Duodenal mucosa (tissue), 2 donors: Measurements from ENCODE around the gene MAP2.

Experiments used
- H3K27ac ChIP-seq: one replicate; pipeline ENCODE4 v1.7.0; 2013; ENCODE audit warnings: low read depth, low read length
- H3K27me3 ChIP-seq, 2 donors: one replicate each; pipeline ENCODE4 v1.7.0; 2013; ENCODE audit warnings: low read length in 2 of 2, control low read depth in 1 of 2; ENCODE audit not compliant: insufficient read depth in 2 of 2, control insufficient read depth in 1 of 2
- H3K36me3 ChIP-seq, 2 donors: one replicate each; pipeline ENCODE4 v1.7.0; 2013; ENCODE audit warnings: low read length in 2 of 2, control low read depth in 1 of 2; ENCODE audit not compliant: insufficient read depth in 2 of 2, control insufficient read depth in 1 of 2
- H3K4me1 ChIP-seq, 2 donors: one replicate each; pipeline ENCODE4 v1.7.0; 2013; ENCODE audit warnings: low read length in 2 of 2, control low read depth in 1 of 2; ENCODE audit not compliant: insufficient read depth in 2 of 2, control insufficient read depth in 1 of 2
- H3K4me3 ChIP-seq, 2 donors: one replicate each; pipeline ENCODE4 v1.7.0; 2013; ENCODE audit warnings: low read length in 2 of 2, low read depth in 1 of 2
- H3K9ac ChIP-seq, 2 donors: one replicate each; pipeline ENCODE4 v1.7.0; 2013; ENCODE audit warnings: low read length in 2 of 2, low read depth in 1 of 2
- H3K9me3 ChIP-seq, 2 donors: one replicate each; pipeline ENCODE4 v1.7.0; 2013; ENCODE audit warnings: low read length in 2 of 2, control low read depth in 1 of 2; ENCODE audit not compliant: control insufficient read depth in 1 of 2

MAP2 gene

DNA sequence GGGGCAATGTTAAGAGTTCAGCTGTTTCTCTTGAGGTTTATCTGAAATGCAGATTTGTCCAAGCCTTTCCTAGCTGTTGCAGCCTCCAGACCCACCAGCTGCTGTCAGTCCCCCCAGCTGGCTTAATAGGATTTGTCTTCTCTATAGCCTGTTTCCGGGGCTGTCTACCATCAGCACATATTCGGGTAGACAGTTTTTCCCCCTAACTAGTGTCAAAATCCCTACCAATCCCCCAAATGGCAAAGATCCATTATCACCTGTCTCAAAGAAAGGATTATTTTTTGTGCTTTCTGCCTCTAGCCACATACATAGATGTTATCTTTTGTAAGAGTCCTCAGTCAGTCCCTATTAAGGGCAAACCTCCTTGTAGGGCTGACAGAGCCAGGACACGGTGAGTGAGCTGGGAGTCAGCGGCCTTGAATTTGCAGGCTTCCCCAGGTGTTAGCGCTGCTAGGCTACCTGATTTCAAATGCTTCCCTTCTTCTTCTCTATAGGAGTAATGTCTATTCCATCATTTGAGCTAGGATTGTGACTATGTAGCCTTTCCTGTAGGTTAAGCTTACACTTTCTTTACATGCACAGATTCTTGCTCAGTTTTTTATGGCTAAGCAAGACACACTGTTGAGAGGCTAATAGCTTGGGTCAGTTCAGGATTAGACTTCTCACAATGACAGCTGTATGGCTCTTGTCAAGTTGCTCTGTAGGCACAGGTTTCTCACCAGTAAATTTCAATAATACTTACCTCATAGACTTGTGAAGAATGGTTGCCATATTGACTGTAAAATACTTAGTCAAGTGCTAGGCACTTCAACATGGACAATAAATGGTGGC is 176.7 kb downstream of the MAP2 start:
- no peaks in the 10 kb centered on the region for H3K9me3 ChIP-seq
- H3K4me1 ChIP-seq = no peaks in the 10 kb centered on the region
- H3K36me3 ChIP-seq = no peaks in the 10 kb centered on the region
- H3K27me3 ChIP-seq = no peaks in the 10 kb centered on the region
- no peak overlapping the region for H3K9ac ChIP-seq
- H3K4me3 ChIP-seq = no peak overlapping the region
- H3K27ac ChIP-seq = no peak overlapping the region

DNA sequence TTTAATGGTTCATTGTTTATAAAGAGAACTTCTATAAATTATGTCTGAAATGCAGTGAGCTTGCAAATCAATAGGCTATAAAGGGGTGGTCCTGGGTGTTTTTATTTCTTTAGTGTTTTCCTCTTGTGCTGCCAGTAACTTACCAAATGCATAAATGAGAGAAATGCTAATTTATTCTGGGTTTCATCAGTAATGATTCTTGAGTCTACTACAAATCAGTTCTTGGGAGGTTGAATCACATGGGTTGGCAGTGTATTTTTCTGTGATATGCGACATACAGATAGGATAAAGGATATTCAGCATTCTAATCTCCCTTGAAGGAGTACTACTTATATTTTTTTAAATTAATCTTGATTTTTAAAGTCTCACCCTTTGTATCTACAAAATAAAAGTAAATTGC is 177.7 kb downstream of the MAP2 start:
- Histone ChIP-seq H3K27ac (no peak overlapping the region), H3K27me3 (no peaks in the 10 kb centered on the region), H3K4me3 (no peak overlapping the region), H3K36me3 (no peaks in the 10 kb centered on the region), H3K9ac (no peak overlapping the region), H3K9me3 (no peaks in the 10 kb centered on the region), H3K4me1 (no peaks in the 10 kb centered on the region)

DNA sequence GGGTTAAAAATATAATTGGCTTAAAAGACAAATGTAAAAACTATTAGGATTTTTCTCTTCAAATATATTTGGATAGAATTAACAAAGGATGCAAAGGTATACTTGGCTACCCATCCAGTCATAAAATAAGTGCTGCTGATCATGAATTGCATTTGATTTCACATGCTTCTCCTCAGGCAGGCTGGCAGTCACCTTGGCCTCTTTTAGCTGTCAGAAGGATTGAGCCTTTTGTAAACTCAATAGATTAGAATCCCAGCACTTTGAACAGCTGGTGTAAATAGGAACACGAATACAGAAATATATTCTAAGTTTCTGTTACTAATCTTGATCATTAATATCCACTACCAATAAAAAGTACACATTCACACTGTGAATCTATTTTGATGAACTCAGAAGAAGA is 178.4 kb downstream of the MAP2 start:
- H3K4me3 ChIP-seq = no peak overlapping the region
- no peaks in the 10 kb centered on the region for H3K36me3 ChIP-seq
- H3K27me3 ChIP-seq = no peaks in the 10 kb centered on the region
- no peaks in the 10 kb centered on the region for H3K9me3 ChIP-seq
- no peaks in the 10 kb centered on the region for H3K4me1 ChIP-seq
- H3K27ac ChIP-seq = no peak overlapping the region
- H3K9ac ChIP-seq = no peak overlapping the region

DNA sequence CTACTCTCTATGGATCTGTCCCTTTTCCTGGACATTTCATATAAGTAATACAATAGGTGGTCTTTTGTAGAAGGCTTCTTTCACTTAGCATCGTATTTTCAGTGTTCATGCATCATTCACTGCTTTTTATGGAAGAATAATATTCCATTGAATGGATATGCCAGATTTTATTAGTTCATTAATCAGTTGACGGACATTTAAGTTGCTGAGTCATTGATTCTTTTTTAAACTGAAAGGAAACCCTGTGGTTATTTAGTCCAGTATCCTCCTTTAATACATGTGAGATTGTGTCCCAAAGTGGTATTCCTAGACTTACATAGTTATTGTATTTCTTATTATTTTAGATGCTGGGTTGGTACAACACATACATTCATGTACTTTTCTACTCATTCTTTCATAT is 185.7 kb downstream of the MAP2 start:
- no peak overlapping the region for H3K4me3 ChIP-seq
- H3K4me1 ChIP-seq = no peaks in the 10 kb centered on the region
- H3K27me3 ChIP-seq = no peaks in the 10 kb centered on the region
- H3K9me3 ChIP-seq = no peaks in the 10 kb centered on the region
- H3K9ac ChIP-seq = no peak overlapping the region
- H3K27ac ChIP-seq = no peak overlapping the region
- no peaks in the 10 kb centered on the region for H3K36me3 ChIP-seq

DNA sequence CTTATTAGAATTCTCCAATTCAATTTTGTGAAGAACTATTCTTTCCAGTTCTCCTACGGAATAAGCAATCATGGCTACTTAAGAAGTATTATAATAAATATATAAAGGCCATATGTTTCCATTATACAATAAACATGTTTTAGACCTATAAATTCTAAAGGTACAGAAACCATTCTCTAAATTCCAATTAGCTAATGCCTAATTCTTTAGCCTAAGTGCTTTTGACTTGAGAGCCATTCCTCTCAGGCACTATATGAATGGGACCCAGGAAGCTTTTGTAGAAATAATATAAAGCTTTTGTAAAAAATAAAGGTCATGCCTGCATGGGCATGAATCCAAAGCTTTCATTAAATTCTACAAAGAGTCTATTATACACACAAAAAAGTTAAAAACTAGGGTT is 186.8 kb downstream of the MAP2 start:
- no peaks in the 10 kb centered on the region for H3K4me1 ChIP-seq
- no peaks in the 10 kb centered on the region for H3K27me3 ChIP-seq
- no peaks in the 10 kb centered on the region for H3K36me3 ChIP-seq
- no peak overlapping the region for H3K27ac ChIP-seq
- H3K4me3 ChIP-seq = no peak overlapping the region
- H3K9me3 ChIP-seq = no peaks in the 10 kb centered on the region
- no peak overlapping the region for H3K9ac ChIP-seq

DNA sequence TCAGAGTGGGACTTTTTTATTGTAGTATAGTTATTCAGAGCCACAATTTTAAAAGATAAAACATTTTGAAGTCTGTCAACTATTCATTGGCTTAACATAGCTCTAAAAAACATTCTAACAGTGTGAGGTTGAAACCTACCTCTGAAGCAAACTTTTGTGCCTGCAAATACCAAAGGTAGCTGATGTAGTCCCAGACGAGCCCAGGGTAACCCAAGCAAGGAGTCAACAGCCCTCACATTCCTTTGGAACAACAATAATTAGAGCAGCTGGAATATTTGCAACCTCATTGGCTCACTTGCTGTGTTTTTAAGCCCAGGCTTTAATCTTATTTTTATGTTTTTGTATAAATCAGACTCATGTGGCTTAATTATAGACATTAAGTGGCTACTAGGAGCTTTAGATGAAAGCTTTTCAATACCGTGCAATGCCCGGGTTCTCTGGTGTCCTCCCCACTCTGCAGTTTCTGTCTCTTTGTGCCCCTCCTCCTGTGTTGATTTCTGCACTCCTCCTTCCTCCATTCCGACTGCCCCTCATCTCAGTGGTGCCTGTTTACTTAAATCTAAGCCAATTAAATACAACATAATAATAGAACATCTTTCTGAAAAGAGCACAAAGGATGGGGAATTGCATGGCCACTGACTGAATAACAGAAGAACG is 189.9 kb downstream of the MAP2 start:
- Histone ChIP-seq H3K4me3 (no peak overlapping the region), H3K4me1 (no peaks in the 10 kb centered on the region), H3K9ac (no peak overlapping the region), H3K9me3 (no peaks in the 10 kb centered on the region), H3K36me3 (no peaks in the 10 kb centered on the region), H3K27me3 (no peaks in the 10 kb centered on the region), H3K27ac (no peak overlapping the region)

GRCh38 chr2:209614690-209615369 is 191.0 kb downstream of the MAP2 start:
- Histone ChIP-seq H3K36me3 (no peaks in the 10 kb centered on the region), H3K27me3 (no peaks in the 10 kb centered on the region), H3K27ac (no peak overlapping the region), H3K9ac (no peak overlapping the region), H3K4me3 (no peak overlapping the region), H3K9me3 (no peaks in the 10 kb centered on the region), H3K4me1 (no peaks in the 10 kb centered on the region)

DNA sequence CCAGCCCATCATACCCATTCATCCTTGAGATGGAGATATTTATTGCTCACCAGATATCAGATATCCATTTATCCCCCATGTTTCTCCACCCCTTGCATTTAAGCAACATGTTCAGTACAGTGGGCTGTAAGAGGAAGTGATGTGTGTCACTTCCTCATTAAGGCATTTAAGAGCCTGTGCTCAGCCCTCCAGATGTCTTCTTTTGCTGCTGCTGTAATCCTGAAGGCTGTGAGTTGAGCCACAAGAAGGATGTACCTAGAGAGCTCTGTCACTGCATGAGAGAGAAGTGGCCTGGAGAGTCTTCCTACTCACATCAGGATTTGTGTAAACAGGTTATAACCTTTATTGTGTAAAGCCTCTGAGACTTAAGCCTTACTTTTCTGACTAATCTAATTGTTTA is 195.9 kb downstream of the MAP2 start:
- no peak overlapping the region for H3K4me3 ChIP-seq
- H3K36me3 ChIP-seq = no peaks in the 10 kb centered on the region
- no peaks in the 10 kb centered on the region for H3K27me3 ChIP-seq
- H3K9me3 ChIP-seq = no peaks in the 10 kb centered on the region
- H3K27ac ChIP-seq = no peak overlapping the region
- no peaks in the 10 kb centered on the region for H3K4me1 ChIP-seq
- no peak overlapping the region for H3K9ac ChIP-seq

- Histone ChIP-seq H3K36me3 (no peaks in the 10 kb centered on the region), H3K9ac (no peak overlapping the region), H3K4me3 (no peak overlapping the region), H3K27me3 (no peaks in the 10 kb centered on the region), H3K9me3 (no peaks in the 10 kb centered on the region), H3K27ac (no peak overlapping the region), H3K4me1 (no peaks in the 10 kb centered on the region)
Measured at GRCh38 chr2:209624192-209624938, 200.5 kb downstream of the MAP2 start.

- Histone ChIP-seq H3K4me1 (no peaks in the 10 kb centered on the region), H3K4me3 (no peak overlapping the region), H3K9ac (no peak overlapping the region), H3K36me3 (no peaks in the 10 kb centered on the region), H3K27ac (no peak overlapping the region), H3K9me3 (no peaks in the 10 kb centered on the region), H3K27me3 (no peaks in the 10 kb centered on the region)
Measured at GRCh38 chr2:209629597-209629996, 205.8 kb downstream of the MAP2 start.
